GM10266 (cell line): ENCODE results near the gene PLA2G7.
"Not testable (repeated sequence)": the region's sequence is repeated elsewhere in the genome, so short reads cannot be mapped to it uniquely, and the experiment has no call there.

Source experiments
- DNase-seq: peaks from one replicate; pipeline ENCODE4 v3.0.0; 2012; ENCODE audit errors: extremely low spot score
- CTCF ChIP-seq: IDR thresholded peaks from 2 replicates; pipeline ENCODE4 v1.5.1; 2012; ENCODE audit warnings: mild to moderate bottlenecking, low read depth; ENCODE audit not compliant: control insufficient read depth, insufficient read depth; ENCODE audit errors: missing control alignments

PLA2G7 gene

GRCh38 chr6:46734867-46735719 is at the start of gene PLA2G7:
Gene PLA2G7 (minus strand): TSS chr6:46735375. CDS start chr6:46722891, 12,484 bp downstream.
- no peak for TF ChIP-seq CTCF
- no peak for DNase-seq

DNA sequence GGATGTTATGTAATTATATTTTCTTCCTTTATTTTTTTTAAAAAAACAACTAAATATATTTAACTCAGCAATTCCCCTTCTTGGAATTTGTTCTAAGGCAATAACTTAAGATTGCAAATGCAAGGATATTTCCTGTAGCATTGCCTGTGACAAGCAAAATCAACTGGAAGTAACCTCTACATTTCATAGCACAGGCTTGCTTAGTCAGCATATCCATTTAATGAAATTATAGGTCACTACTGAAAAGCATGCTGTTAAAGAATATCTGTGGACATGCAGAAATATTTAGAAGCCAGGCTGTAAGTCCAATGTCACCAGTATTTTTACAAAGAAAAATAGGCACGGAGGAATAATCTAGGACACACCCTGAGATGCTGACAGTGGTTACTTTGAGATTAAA is 49.4 kb upstream of the PLA2G7 start:
- no peak for DNase-seq
- no peak for TF ChIP-seq CTCF

- peak; percentile 27 for DNase-seq
- peak; percentile 47 for TF ChIP-seq CTCF
Measured at GRCh38 chr6:46781478-46782378, 46.6 kb upstream of the PLA2G7 start.

DNA sequence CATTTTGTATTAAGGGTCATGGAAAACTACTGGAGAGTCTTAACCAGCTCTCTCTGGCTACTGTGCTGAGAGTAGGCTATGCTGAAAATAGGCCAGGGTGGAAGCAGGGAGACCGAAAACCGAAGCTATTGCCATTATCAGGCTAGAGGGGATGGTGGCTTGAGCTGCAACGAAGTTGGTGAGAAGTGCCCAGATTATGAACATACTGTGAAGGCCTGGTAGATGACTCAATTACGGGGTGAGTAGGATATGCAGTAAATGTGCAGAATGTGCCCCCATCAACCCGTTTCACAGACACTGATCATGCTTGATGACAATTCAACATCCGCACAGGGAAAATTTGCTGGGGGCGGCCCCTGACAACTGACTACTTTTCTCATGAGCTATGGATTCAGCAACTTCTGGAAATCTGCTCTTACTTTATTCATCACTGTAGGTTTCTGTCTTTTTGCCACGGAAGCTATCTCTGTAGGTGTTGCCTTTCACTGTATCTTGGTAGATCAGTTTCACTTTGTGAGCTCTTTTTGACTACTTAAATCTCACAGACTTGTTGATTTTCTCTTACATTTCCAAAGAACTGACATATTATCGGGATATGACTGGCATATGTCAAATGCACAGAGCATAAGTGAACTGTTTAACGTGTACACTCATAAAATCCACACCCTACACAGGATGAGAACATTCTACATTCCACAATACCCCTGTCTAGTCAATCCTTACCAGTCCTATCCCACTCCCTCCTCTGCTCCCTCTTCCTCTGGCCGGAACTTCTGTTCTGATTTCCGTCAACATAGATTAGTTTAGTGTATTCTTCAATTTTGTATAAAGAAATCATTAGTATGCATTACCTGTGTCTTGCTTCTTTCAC is 42.5 kb upstream of the PLA2G7 start:
- DNase-seq: no peak
- TF ChIP-seq CTCF: no peak

DNA sequence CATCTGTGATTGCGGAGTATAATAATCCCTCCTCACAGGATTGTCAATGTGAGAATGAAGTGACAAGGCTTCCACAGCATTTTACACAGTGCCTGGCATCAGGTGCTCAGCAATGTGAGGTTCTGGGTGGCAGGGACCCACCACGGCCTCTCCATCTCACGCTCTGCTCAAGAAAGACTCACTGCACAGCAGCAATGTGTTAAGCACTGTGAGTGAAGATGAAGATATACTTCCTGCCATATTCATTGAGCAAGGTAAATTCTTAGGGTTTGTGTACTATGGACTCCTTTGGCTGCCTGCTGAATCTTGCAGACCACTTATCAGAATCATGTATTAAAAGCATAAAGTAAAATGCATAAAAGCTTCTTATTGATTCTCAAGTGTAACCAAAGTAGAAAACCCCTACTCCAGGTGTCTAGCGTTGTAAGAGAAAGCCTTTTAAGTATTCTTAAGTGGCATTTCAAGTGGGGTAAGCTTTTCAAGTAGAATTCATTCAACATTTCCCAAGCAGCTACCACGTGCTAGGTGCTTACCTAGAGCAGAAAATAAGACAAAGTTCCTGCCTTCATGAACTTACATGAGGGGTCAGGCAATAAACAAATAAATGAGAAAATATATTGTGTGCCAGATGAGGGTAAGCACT is 41.0 kb upstream of the PLA2G7 start:
- TF ChIP-seq CTCF: no peak
- no peak for DNase-seq

- not testable (repeated sequence) for DNase-seq
Measured at GRCh38 chr6:46774736-46775135, 39.6 kb upstream of the PLA2G7 start.
